GM19452 (cell line): ENCODE measurements around the gene ANKRD7.
A peak's percentile ranks its signal among the peaks of the same experiment; 100 is the strongest.

Source experiments
- ATAC-seq: cut with Tn5 transposase; IDR thresholded peaks from one replicate; pipeline ENCODE4 v1.9.1; 2021; ENCODE audit not compliant: unreplicated experiment

The ANKRD7 gene, protein sequence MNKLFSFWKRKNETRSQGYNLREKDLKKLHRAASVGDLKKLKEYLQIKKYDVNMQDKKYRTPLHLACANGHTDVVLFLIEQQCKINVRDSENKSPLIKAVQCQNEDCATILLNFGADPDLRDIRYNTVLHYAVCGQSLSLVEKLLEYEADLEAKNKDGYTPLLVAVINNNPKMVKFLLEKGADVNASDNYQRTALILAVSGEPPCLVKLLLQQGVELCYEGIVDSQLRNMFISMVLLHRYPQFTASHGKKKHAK

DNA sequence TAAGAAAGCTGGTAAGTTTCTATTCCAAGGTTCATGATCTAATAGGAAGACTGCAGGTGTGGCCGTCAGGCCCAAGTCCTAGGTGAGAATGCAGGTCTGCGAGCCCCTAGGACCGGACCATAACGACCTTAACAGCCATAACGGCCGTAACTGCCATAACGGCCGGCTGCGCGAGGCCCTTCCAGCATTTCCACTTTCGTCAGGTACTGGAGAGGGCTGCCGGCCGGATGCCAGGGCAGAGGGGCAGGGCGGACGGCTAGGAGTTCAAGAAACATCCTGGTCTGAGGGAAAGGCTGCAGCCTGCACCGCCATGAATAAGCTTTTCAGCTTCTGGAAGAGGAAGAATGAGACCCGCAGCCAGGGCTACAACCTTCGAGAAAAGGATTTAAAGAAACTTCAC, at the start of gene ANKRD7:
TSS of gene ANKRD7 (plus strand) at position 184 of the 400 bp plus-strand sequence. CDS start at position 311, 127 bp downstream.
- ATAC-seq: no peak

DNA sequence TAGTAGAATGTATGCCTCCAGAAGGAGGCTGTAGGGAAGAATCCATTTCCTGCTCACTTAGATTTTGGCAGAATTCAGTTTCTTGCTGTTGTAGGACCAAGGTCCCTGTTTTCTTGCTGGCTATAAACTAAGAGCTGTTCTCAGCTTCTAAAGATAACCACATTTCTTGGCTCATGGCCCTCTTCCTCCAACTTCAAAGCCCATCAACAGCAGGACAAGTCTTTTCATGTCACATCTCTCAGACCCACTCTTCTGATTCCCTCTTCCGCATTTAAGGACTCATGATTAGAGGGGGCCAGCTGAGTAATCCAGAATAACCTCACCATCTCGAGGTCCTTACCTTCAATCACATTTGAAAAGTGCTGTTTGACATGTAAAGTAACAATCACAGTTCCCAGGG, 48.8 kb upstream of the ANKRD7 start:
- ATAC-seq: no peak

DNA sequence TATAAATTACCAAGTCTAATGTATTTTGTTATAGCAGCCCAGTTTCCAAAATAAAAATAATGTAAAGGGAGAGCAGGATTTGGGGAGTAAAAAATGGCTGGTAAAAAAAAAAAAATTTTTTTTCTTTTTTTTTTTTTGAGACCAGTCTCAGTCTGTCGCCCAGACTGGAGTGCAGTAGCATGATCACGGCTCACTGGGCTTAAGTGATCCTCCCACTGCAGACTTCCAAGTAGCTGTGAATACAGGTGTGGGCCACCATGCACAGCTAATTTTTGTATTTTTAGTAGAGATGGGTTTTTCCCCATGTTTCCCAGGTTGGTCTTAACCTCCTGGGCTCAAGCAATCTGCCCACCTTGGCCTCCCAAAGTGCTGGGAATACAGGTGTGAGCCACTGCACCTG, 45.3 kb upstream of the ANKRD7 start:
- ATAC-seq: no peak

DNA sequence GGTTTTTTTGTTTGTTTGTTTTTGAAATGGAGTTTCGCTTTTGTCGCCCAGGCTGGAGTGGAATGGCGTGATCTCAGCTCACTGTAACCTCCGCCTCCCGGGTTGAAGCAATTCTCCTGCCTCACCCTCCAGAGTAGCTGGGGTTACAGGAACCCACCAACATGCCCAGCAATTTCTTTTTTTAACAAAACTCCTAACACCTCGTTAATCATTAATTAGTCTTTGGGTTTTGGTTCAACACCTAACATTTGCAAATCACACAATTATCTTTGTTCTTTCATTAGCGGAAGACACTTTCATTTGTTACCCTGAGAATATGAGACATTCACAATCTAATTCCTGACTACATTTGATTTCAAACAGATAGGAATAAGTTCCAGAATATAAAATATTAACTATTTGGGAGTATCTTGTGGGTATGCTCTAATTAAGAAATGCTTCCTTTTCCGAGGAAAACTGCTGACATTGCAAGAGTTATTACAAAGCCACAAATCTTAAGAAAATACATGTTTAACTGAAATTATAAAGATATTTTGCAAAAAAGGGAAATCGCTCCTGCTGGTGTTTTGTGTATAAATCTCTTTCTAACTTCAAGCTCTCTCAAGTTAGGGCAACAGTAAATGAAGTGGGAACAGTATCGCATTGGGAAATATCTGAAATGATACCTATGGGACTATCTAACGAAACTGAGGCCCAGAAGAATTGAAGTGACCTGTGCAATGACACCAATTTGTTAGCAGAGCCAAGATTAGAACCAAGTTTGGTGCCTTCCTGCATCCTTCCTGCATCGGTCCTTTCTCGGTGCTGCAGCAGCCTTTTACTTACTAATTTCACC, 41.7 kb upstream of the ANKRD7 start:
- no peak for ATAC-seq

DNA sequence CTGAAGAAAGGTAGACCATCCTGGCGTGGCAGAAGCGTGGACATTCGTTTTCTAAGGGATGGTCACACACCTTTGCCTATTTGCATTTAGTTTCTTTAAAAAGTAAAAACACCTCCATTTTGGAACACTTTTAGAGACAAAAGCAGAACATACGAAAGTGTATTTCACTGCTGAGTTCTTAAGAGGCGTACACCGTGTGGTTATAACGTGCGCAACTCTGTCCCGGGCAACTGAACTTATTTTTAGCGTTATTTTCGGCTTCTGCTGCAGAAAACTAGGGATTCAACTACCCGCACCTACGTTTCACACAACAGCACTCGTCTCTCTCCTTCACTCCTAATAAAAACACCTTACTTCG, 41.1 kb upstream of the ANKRD7 start:
- peak; percentile 0 for ATAC-seq

DNA sequence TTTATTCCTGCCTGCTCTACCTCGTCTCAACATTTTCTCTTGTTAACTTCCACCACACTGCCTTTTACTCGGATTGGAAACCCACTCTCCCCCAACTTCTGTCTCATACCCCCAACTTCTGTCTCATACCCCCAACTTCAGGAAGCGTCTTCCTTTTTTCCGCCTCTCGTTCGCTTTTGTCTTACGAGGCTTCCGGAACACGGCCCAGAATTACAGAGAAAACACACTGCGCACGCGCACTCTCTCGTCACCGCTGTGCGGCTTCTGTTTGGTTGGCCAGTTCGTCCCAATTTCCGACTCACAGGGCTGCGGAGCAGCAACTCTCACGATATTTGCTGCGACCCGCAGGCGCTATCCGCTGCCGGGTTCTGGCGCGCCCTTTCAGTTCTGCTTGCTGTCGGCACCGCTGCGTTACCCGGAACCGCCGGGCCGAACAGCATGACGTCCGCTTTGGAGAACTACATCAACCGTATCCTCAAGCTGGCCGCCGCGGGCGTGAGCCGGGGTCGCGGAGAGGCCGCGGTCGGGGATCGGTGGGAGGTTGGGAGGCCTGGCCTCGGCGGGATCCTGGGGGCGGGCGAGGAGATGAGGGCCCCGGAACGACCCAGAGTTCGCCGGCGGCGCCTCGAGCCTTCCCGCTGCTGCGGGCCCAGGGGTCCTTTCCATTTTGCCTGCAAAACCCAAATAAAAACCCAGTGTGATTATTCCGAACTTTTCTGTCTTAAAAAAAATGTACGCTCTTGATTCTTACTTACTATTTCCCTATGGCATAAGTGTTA, 40.5 kb upstream of the ANKRD7 start, which contains the start of gene LSM8:
TSS of gene LSM8 (plus strand) at position 379 of the 779 bp plus-strand sequence. CDS start at position 439, 60 bp downstream.
- ATAC-seq: peak; percentile 98

DNA sequence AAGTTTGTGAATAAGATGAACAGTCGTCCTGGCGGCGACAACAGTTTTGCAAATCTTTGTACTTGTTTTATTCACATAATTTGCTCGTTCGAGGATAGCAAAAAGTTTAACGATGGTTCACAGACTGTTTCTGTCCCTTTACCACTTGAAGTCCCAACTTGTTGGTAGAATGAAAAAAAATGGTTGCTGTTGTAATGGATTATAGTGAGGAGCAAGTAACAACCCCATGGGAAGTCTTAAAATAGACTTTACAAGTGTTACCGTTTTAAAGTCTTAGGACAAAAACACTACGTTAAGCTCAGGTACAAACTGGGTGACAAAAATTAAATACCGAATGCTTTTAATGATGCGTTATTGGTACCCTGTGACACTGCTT, 40.0 kb upstream of the ANKRD7 start:
- no peak for ATAC-seq

DNA sequence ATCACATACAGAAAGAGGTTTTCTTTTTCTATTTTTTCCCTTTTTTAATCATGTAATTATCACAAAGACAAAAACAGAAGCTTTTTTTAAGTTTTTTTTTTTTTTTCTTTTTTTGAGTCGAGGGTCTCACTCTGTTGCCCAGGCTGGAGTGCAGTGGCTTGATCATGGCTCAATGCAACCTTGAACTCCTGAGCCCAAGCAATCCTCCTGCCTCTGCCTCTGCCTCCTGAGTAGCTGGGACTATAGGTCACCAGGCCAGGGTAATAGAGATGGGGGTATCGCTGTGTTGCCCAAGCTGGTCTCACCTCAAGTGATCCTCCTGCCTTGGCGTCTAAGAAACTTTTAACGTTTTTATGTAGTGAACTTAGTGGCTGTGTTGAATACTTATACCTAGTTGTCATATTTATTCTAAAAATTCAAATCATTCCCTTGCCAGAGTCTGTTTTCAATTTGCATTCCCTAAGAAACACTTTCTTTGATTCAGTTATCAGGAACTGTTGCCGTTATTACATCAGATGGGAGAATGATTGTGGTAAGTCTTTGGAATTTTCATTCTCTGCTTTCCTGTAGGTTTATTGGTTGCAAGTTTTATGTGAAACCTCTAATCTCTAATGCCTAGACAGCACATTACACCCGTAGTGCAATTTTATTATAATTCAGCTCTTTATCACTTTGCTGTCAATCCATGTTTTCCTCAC, 39.2 kb upstream of the ANKRD7 start:
- ATAC-seq: no peak

DNA sequence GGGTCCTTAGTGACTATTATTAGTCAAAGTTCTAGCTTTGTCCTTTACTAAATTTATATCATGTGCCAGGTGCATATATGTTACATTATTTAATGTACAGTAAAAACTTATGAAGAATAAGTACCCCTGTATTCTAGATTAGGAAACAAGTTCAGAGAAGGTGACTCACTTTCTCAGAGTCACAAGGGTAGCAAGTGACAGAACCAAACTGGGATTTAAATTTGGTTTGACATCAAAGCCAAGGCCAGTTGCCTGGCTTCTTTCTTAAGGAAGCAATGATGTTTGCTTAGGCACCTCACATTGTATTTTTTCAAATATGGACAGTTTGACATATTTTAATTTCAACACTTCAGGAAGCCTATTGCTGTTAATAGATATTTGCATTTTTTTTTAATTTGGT, 38.0 kb upstream of the ANKRD7 start:
- no peak for ATAC-seq

DNA sequence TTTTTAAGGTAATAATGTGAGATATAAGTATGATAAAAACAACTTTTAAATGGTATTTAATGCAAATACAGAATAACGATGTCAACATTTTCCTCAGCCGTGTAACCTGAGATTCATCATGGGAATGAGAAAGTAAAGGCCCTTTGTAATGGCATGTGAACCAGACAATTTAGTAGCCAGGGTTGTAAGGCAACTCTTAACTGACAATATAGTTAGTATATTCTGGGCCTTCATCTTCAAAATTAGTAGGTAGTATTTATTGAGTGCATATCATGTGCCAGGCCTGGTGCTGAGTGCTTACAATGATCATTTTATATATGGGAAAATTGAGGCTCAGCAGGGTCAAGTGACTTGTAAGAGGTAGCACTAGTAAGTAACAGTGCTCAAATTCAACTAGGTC, 29.9 kb upstream of the ANKRD7 start:
- ATAC-seq: no peak

DNA sequence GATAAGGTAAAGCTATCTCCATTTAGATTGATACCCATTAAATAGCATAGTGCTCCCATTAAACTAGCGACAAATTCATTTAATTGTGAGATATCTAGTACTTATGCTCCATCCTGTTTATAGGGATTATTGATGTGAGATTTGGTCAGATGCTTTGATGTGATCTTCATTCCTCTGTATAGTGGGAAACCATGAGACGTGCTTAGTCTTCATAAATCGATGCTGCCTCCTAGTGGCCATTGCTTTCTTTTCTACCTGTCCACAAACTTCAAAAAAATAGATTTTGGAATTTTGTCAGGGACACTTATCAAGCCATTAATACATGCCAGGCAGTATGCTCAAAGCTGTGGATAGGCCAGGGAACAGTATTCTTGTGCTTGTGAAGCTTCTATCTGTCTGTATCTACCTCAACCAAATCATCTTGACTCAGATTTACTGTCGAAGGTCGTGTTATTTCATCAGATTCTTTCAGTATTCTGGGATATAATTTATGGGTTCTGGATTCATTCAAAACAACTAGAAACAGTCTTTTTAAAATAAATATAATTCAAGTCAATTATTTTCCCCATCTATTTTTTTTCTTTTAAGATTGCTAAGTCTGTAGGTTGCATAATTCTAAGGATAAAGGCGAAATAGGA, 28.5 kb upstream of the ANKRD7 start:
- ATAC-seq: peak; percentile 74

DNA sequence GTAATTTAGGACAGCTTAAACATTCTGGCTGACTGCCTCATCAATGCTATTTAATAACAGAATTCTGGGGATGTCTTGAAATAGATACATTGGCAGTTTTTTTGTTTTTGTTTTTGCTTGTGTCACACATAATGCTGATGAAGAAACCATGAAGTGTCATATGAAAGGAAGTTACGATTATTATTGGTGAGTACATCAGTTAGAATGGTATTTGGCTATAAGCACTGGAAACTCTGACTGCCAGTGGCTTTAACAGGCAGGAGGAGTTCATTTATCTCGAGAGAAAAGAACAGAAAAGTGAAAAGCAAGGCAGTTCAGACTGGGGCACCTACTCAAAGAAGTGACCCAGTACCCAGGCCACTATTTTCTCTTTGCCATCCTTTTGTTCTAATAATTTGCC, 22.4 kb upstream of the ANKRD7 start:
- ATAC-seq: no peak

DNA sequence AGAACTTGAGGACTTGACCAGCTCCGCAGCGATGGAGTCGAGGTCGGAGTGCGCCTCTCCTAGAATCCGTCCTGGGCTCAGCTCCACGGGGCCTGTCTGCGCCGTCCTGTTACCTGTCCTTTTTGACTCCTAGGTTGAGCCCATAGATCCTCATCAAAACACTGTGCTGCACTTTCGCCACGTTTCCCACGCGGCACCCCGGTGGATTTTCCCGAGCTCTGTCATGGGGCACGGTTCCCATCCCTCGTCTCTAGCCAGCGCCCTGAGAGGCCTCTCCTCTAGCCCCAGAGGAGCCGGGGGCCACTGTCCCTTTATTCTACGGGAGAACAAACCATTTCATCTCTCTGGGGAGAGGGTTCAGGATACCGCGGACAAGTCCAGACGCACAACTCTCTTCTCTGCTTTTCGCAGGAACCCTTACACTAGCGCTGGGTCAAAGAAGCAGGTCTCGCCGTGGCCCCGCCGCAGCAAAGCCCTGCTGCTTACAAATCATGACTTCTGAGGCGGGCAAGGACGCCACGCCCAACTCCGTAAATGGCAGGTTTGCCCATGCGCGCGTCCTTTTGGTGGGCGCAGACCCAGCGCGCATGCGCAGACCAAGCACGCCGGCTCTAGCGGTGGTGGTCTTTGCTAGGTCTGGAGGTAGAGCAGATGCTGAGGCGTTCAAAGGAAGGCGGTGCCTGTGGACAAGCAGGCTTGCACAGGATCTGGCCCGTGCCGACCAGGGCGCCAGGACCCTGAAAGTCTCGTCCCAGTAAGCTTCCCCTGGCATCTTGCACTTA, 10.3 kb upstream of the ANKRD7 start:
- ATAC-seq: peak; percentile 97

DNA sequence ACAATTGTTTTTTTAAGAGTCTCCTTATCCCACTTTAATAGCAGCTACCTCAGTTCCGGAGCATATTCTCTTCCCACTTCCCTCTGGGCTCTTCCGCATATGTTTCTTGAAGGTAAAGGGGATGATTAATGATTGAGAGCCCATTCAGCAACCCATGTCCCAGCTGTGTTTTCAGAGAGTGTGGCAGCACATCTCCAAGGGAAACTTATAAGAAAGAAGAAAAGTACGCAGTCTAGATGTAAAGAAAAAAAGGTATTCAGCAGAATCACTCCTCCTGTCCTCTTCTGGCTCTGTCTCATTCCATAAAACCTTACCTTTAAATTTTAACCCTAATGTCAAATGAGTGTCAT, 9.7 kb upstream of the ANKRD7 start:
- peak; percentile 9 for ATAC-seq

DNA sequence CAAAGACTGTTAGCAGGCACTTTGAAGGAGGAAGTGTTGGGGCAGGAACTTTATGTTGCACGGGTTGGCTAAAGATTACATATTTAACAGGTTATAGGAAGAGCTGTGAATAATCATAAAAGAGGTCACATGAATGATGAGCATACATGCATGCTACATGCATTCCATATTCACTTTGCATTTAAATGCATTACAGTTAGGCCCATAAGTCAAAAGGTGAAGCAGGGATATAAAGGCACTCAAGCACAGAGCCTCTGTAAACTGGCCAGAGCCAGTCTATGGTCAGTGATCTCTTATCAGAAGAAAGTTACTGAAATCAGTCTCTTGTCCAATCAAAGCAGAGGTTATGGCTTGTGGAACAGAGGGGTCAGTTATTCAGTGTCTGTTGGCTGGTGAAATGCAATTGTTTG, 7.3 kb upstream of the ANKRD7 start:
- ATAC-seq: no peak

DNA sequence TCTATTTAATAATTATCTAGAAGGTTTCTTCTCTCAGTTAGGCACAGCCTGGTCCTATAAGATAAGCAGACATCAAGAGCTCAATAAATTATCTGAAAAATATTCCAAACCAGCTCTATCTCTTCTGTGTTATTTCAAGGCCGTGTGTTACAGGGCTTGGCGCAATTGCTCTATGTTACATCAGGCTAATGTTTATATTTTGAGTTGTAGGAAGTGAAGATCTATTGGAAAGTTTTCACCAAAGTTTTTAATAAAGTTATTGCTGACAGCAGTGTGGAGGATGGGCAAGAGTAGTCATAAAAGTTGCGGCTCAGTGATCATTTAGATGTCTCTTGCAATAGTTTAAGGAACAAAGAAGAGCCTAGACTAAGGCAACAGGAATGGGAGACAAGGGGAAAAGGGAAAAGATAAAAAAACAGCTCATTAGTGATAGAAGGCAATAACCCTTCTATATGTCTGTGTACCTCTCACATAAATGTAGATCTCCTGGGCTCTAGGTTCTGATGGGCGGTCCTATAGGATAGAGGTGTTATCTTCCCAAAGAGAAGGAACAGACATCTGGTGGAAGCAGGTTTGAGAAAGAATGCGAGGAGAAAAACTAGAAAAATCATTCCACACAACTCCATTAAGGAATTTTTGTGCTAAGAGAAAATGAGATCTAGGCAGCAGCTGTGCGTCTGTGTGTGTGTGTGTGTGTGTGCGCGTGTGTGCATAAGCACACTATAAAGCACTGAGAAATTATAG, 5.9 kb upstream of the ANKRD7 start:
- ATAC-seq: no peak

DNA sequence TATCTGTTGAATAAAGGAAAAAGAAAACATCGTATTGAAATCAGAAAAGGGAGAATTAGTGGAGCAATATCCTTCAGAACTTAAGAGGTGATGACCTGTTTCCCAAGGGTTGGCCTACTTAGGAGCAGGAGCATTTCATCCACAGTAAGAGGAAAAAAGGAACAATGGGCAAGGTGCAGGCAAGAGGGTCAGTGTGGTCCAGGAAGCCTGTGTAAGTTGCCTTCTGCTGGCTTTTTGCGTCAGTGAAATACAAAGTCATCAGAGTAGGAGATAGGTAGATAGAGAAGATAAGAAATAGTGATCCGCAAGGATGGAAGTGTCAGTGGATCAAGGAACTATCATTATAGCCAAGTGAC, 5.4 kb upstream of the ANKRD7 start:
- ATAC-seq: no peak

DNA sequence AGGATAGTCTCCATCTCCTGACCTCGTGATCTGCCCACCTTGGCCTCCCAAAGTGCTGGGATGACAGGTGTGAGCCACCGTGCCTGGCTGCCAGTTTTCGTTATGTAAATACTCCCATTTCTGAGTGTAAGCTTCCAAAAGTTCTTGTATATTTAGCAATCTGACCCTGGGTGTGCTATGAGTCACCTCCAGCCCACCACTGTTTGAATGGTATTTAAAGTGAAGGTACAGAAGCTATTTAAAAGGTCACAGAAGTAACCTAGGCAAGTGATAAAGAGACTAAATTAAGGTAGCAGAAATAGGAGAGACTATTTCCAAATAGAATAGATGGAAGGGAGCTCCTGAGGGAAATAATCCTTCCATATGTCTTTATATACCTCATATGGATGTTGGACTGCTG, 3.9 kb upstream of the ANKRD7 start:
- no peak for ATAC-seq

DNA sequence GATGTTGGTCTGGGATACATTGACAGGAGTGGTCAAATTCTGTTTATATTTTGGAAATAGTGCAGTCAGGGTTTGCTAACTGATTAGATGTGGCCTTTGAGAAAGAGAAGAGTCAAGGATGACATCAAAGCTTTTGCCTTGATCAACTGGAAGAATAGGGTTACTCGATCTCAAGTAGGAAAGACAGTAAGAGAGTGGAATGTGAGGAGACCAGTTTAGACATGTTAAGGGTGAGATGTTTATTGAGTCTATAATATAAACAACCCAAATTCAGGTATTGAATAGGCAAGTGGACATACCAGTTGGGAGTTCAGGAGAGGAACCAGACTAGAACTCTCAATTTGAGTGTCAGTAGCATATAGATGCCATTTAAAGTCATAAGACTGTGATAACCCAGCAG, 1.9 kb upstream of the ANKRD7 start:
- ATAC-seq: no peak
